Spleen (tissue), 7 donors: ENCODE data around the gene USP54.

Experiments used
- POLR2A ChIP-seq, 3 donors: fragments of 450-650 bp; IDR thresholded peaks; one replicate each; pipeline ENCODE4 v1.5.1; 2017; ENCODE audit warnings: antibody characterized with exemption in 3 of 3, mild to moderate bottlenecking in 1 of 3
- POLR2AphosphoS5 ChIP-seq, 3 donors: sonication (generic); formaldehyde crosslinking; IDR thresholded peaks; one replicate each; pipeline ENCODE4 v1.5.1; 2017; ENCODE audit warnings: antibody characterized with exemption in 3 of 3
- TF ChIP-seq, protein P1 (sequence below), 11 experiments: fragments of 200-600 bp in 7 of 11; fragments of 450-650 bp in 4 of 11; sonication (generic) in 4 of 11; IDR thresholded peaks in 8 of 11; conservative IDR thresholded peaks in 3 of 11; 1 replicate in 7 of 11; 2 replicates in 4 of 11; pipeline versions ENCODE4 v1.4.0 to v1.8.0; 2016 to 2021; ENCODE audit warnings: antibody characterized with exemption in 11 of 11, inconsistent platforms in 4 of 11, mild to moderate bottlenecking in 1 of 11
- donor health status: DM: no; HTN: no; CAD: no; lungs with moderate emphysema.
- donor health status: DM: no; HTN: no; CAD: no.
- donor health status: DM: no; HTN: no; CAD: no.

DNA sequence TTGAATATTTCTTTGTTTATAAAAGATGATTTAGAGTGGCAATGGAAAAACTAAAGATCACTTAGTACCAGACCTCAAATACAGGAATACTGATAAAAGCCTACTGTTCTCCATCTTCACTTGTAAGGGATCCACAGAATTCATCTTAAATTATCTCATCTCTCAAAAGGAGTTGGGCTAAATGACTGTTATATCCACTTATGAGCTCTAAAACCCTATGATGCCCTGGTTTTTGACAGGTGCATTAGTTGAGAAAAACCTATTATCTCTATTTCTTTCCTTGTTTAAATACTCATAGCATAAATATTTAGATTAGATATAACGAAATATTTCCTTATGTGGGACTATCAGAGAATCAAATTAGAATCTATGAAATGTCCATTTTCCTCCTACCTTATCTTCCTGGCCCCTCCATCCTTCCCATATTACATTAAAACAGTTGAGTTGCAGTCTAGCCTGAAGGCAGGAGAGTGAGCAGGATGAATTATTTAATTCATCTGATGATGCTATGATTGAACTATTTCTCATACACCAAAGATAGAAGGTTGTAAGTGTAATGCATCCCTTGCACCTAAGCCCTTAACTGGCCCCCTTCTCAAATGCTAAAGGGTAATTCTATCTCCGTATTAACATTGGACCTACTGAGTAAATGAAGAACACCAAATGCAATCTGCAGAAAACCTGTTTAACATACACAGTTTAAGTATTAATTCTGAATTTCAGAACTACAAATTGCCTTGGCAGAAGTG, 125.0 kb downstream of the USP54 start:
- TF ChIP-seq, protein P1, sequence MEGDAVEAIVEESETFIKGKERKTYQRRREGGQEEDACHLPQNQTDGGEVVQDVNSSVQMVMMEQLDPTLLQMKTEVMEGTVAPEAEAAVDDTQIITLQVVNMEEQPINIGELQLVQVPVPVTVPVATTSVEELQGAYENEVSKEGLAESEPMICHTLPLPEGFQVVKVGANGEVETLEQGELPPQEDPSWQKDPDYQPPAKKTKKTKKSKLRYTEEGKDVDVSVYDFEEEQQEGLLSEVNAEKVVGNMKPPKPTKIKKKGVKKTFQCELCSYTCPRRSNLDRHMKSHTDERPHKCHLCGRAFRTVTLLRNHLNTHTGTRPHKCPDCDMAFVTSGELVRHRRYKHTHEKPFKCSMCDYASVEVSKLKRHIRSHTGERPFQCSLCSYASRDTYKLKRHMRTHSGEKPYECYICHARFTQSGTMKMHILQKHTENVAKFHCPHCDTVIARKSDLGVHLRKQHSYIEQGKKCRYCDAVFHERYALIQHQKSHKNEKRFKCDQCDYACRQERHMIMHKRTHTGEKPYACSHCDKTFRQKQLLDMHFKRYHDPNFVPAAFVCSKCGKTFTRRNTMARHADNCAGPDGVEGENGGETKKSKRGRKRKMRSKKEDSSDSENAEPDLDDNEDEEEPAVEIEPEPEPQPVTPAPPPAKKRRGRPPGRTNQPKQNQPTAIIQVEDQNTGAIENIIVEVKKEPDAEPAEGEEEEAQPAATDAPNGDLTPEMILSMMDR (IDR thresholded peaks at IDR 0.05 in 8 of 11, conservative IDR thresholded peaks at IDR 0.05 in 3 of 11), result no peak
- TF ChIP-seq POLR2A (IDR thresholded peaks at IDR 0.05), result no peak
- no peak for TF ChIP-seq POLR2AphosphoS5 (IDR thresholded peaks at IDR 0.05)
